Loucy (cell line): ENCODE data around the gene AHI1.

Experiments
- H2AFZ ChIP-seq: fragments of 200-600 bp; sonication (generic); 2 replicates; pipeline ENCODE4 v1.6.0; 2016; ENCODE audit warnings: antibody characterized with exemption, mild to moderate bottlenecking, low read length, moderate library complexity
- H3F3A ChIP-seq: fragments of 200-600 bp; 2 replicates; pipeline ENCODE4 v1.6.0; 2016; ENCODE audit warnings: antibody characterized with exemption, low read depth, mild to moderate bottlenecking
- H3K27me3 ChIP-seq: fragments of 200-600 bp; sonication (generic); 2 replicates; pipeline ENCODE4 v1.6.1; 2014; ENCODE audit warnings: low read length, mild to moderate bottlenecking; ENCODE audit not compliant: insufficient read depth, poor library complexity, severe bottlenecking
- H3K36me3 ChIP-seq: fragments of 200-600 bp; sonication (generic); 2 replicates; pipeline ENCODE4 v1.6.1; 2016; ENCODE audit warnings: low read length; ENCODE audit not compliant: insufficient read depth
- H3K4me1 ChIP-seq: fragments of 200-600 bp; sonication (generic); 2 replicates; pipeline ENCODE4 v1.5.1; 2014; ENCODE audit warnings: low read length, mild to moderate bottlenecking; ENCODE audit not compliant: insufficient read depth, poor library complexity, severe bottlenecking
- H3K4me2 ChIP-seq: fragments of 200-600 bp; sonication (generic); 2 replicates; pipeline ENCODE4 v1.6.0; 2014; ENCODE audit warnings: antibody characterized with exemption, low read length, low read depth, mild to moderate bottlenecking; ENCODE audit not compliant: poor library complexity, severe bottlenecking
- H3K4me3 ChIP-seq: fragments of 200-600 bp; sonication (generic); 2 replicates; pipeline ENCODE4 v1.5.1; 2014; ENCODE audit warnings: low read length, mild to moderate bottlenecking, mixed read lengths; ENCODE audit not compliant: poor library complexity, severe bottlenecking
- H3K79me2 ChIP-seq: fragments of 200-600 bp; sonication (generic); 2 replicates; pipeline ENCODE4 v1.6.1; 2014; ENCODE audit warnings: low read length; ENCODE audit not compliant: insufficient read depth
- H3K9ac ChIP-seq: fragments of 200-600 bp; sonication (generic); 2 replicates; pipeline ENCODE4 v1.6.0; 2014; ENCODE audit warnings: mild to moderate bottlenecking, low read depth, low read length, moderate library complexity; ENCODE audit not compliant: poor library complexity, severe bottlenecking
- H3K9me2 ChIP-seq: fragments of 200-600 bp; sonication (generic); replicated peaks from 2 replicates; pipeline ENCODE4 v1.6.1; 2016; ENCODE audit warnings: low read depth, low read length, mixed read lengths
- H3K9me3 ChIP-seq: fragments of 200-600 bp; sonication (generic); 2 replicates; pipeline ENCODE4 v1.6.1; 2014; ENCODE audit warnings: mild to moderate bottlenecking, antibody characterized with exemption, low read length, low read depth; ENCODE audit not compliant: insufficient read depth
- H4K20me1 ChIP-seq: fragments of 200-600 bp; sonication (generic); 2 replicates; pipeline ENCODE4 v1.6.0; 2014; ENCODE audit warnings: antibody characterized with exemption, low read length, mild to moderate bottlenecking; ENCODE audit not compliant: insufficient read depth, poor library complexity, severe bottlenecking
- EZH2phosphoT487 ChIP-seq: fragments of 200-600 bp; IDR thresholded peaks from 2 replicates; pipeline ENCODE4 v1.6.1; 2018; ENCODE audit warnings: antibody characterized with exemption, mild to moderate bottlenecking, moderate library complexity, borderline replicate concordance
- TF ChIP-seq, protein P1 (sequence below): fragments of 200-600 bp; sonication (generic); conservative IDR thresholded peaks from 2 replicates; pipeline ENCODE4 v1.5.1; 2014; ENCODE audit warnings: mild to moderate bottlenecking, antibody characterized with exemption, low read length

The AHI1 gene

GRCh38 chr6:135439549-135439948, 58.0 kb downstream of the AHI1 start:
- Histone ChIP-seq H3K9me3 (0 out of 2 replicates have a peak, but pooled peaks cover 4% of the 10 kb centered on the region), H3F3A (no peaks in the 10 kb centered on the region), H4K20me1 (no peaks in the 10 kb centered on the region), H2AFZ (no peak overlapping the region), H3K27me3 (no peaks in the 10 kb centered on the region), H3K4me2 (no peak overlapping the region), H3K4me3 (no peak overlapping the region), H3K36me3 (no peaks in the 10 kb centered on the region), H3K4me1 (peaks cover 23% of the 10 kb centered on the region), H3K9ac (no peak overlapping the region), H3K79me2 (no peaks in the 10 kb centered on the region), H3K9me2 (no peaks in the 10 kb centered on the region)
- TF ChIP-seq, protein P1, sequence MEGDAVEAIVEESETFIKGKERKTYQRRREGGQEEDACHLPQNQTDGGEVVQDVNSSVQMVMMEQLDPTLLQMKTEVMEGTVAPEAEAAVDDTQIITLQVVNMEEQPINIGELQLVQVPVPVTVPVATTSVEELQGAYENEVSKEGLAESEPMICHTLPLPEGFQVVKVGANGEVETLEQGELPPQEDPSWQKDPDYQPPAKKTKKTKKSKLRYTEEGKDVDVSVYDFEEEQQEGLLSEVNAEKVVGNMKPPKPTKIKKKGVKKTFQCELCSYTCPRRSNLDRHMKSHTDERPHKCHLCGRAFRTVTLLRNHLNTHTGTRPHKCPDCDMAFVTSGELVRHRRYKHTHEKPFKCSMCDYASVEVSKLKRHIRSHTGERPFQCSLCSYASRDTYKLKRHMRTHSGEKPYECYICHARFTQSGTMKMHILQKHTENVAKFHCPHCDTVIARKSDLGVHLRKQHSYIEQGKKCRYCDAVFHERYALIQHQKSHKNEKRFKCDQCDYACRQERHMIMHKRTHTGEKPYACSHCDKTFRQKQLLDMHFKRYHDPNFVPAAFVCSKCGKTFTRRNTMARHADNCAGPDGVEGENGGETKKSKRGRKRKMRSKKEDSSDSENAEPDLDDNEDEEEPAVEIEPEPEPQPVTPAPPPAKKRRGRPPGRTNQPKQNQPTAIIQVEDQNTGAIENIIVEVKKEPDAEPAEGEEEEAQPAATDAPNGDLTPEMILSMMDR = no peak
- no peak for TF ChIP-seq EZH2phosphoT487

- H3K27me3 ChIP-seq = no peaks in the 10 kb centered on the region
- H3K9me3 ChIP-seq = 0 out of 2 replicates have a peak, but pooled peaks cover 4% of the 10 kb centered on the region
- no peak for TF ChIP-seq EZH2phosphoT487
- TF ChIP-seq, protein P1 = peak; percentile 86
- H3K9ac ChIP-seq = no peak overlapping the region
- peaks cover 23% of the 10 kb centered on the region for H3K4me1 ChIP-seq
- H3K79me2 ChIP-seq = no peaks in the 10 kb centered on the region
- H3F3A ChIP-seq = no peaks in the 10 kb centered on the region
- no peaks in the 10 kb centered on the region for H3K9me2 ChIP-seq
- H2AFZ ChIP-seq = no peak overlapping the region
- H4K20me1 ChIP-seq = no peaks in the 10 kb centered on the region
- no peak overlapping the region for H3K4me3 ChIP-seq
- no peaks in the 10 kb centered on the region for H3K36me3 ChIP-seq
- peak overlapping the region; percentile 28 for H3K4me2 ChIP-seq
These were observed 58.5 kb downstream of the AHI1 start for GRCh38 chr6:135438907-135439535.

DNA sequence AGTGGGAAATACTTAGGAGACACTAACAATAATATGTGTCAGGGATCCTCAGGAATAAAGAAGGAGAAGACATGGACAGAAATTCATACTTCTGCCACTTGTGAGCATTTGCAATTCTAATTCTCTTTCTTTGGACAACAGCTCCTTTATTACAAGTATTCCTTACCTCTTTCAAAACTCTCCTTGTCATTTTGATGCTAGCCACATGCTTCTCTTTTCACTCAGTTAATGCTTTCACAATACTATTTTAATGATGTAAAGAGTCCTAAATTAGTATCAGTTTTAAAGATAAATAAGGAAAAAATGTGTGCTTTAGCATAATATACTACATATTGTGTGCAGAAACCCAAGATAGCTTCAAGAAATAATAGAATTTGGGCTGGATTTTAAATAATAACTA, 62.5 kb downstream of the AHI1 start:
- Histone ChIP-seq H3K27me3 (no peaks in the 10 kb centered on the region), H3K9ac (no peak overlapping the region), H3F3A (no peaks in the 10 kb centered on the region), H3K4me2 (no peak overlapping the region), H3K9me2 (no peaks in the 10 kb centered on the region), H2AFZ (no peak overlapping the region), H3K79me2 (no peaks in the 10 kb centered on the region), H3K36me3 (0 out of 2 replicates have a peak, but pooled peaks cover 5% of the 10 kb centered on the region), H4K20me1 (no peaks in the 10 kb centered on the region), H3K4me3 (no peak overlapping the region), H3K9me3 (0 out of 2 replicates have a peak, but pooled peaks cover 4% of the 10 kb centered on the region), H3K4me1 (peaks cover 30% of the 10 kb centered on the region)
- TF ChIP-seq EZH2phosphoT487 = no peak
- TF ChIP-seq, protein P1 = no peak
